ENCODE measurements around the gene TBX2. TPM values are rescaled to one million over a fixed set of nuclear protein-coding genes. Genes with fewer than 3 reads are reported as not detected.

TBX2 gene
- total and polyA plus RNA-seq, 2 of the 4 experiments (the other 2 are of a cell fraction), result 20.1 to 64.1 TPM

GRCh38 chr17:61380836-61381525 is 18.7 kb upstream of the TBX2 start:
- DNase-seq (no peak), ATAC-seq (ENCODE audit: low read depth) (no peak)
- intact Hi-C loops (cut with micrococcal nuclease), result no loop called here
- Histone ChIP-seq H2BK15ac (ENCODE audit: low read depth, low read length) (no peak overlapping the region), H3K79me1 (ENCODE audit: low read depth in 1 of 2, low read length in 2 of 2) (peaks cover 0 to 23% of the 10 kb centered on the region in 2 experiments; a peak in 1 of 4 replicates), H3K23ac (ENCODE audit: low read depth, low read length) (0 out of 2 replicates have a peak overlapping the region, but pooled peaks have one; percentile 48), H3K27ac (ENCODE audit: insufficient read depth, low read length) (no peak overlapping the region), H2AK9ac (replicated peaks; ENCODE audit: low read depth, low read length, poor library complexity) (no peak overlapping the region), H4K91ac (ENCODE audit: insufficient read depth, low read depth, low read length) (no peak overlapping the region), H3K9me3 (ENCODE audit: control insufficient read depth, insufficient read depth, low read length) (no peaks in the 10 kb centered on the region), H3K18ac (ENCODE audit: low read depth, low read length) (no peak overlapping the region), H3K4me2 (ENCODE audit: low read depth, low read length) (no peak overlapping the region), H3K4me1 (ENCODE audit: control insufficient read depth, insufficient read depth, low read length) (peaks cover 3% of the 10 kb centered on the region), H3K9me1 (ENCODE audit: insufficient read depth, low read length) (peaks cover 16% of the 10 kb centered on the region), H3K27me3 (ENCODE audit: control insufficient read depth, insufficient read depth, low read length) (no peaks in the 10 kb centered on the region), H2BK120ac (ENCODE audit: low read depth, low read length) (no peak overlapping the region), H4K8ac (ENCODE audit: low read depth in 2 of 2, low read length in 2 of 2) (no peak overlapping the region), H3K56ac (ENCODE audit: extremely low read depth, insufficient read depth, low read length) (no peak overlapping the region), H2AK5ac (ENCODE audit: low read depth, low read length) (peak overlapping the region; percentile 11; the same call in 1 of the 2 replicates), H3K36me3 (ENCODE audit: control insufficient read depth, insufficient read depth, low read length) (no peaks in the 10 kb centered on the region), H3K14ac (replicated peaks; ENCODE audit: low read depth, low read length) (no peak overlapping the region), H4K20me1 (ENCODE audit: insufficient read depth, low read length) (no peaks in the 10 kb centered on the region), H3K4me3 (ENCODE audit: insufficient read depth, low read depth, low read length) (no peak overlapping the region), H2BK20ac (ENCODE audit: low read depth, low read length) (no peak overlapping the region), H3K4ac (ENCODE audit: low read depth, low read length) (no peak overlapping the region; the same call in 1 of the 2 replicates), H2BK5ac (ENCODE audit: low read depth, low read length, poor library complexity, severe bottlenecking) (no peak overlapping the region), H4K5ac (ENCODE audit: low read depth, low read length) (no peak overlapping the region), H2AFZ (replicated peaks; ENCODE audit: low read length, poor library complexity) (no peak overlapping the region), H3K9ac (ENCODE audit: low read depth, low read length) (no peak overlapping the region)
- TF ChIP-seq BHLHE40 (IDR thresholded peaks at IDR 0.05; ENCODE audit: low read depth, low read length) (no peak), FOS (IDR thresholded peaks at IDR 0.05; ENCODE audit: low read depth, low read length) (no peak), SMC3 (IDR thresholded peaks at IDR 0.05; ENCODE audit: low read depth, low read length) (no peak), MXI1 (IDR thresholded peaks at IDR 0.05; ENCODE audit: borderline replicate concordance, low read depth, low read length) (no peak), ELK1 (IDR thresholded peaks at IDR 0.05; ENCODE audit: borderline replicate concordance, low read depth, low read length) (no peak)
- TF ChIP-seq, protein P1, sequence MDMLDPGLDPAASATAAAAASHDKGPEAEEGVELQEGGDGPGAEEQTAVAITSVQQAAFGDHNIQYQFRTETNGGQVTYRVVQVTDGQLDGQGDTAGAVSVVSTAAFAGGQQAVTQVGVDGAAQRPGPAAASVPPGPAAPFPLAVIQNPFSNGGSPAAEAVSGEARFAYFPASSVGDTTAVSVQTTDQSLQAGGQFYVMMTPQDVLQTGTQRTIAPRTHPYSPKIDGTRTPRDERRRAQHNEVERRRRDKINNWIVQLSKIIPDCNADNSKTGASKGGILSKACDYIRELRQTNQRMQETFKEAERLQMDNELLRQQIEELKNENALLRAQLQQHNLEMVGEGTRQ (IDR thresholded peaks at IDR 0.05; ENCODE audit: low read depth, low read length), result no peak
- in situ Hi-C loops (cut with MboI; ENCODE audit: low sequenced_read_pairs), result no loop called here
- no TSS peak for BruUV-seq (replicated peaks)
- ChIA-PET CTCF (interaction anchor here (0.8 to 1.2 kb wide), 2 partner anchors 9 to 10 kb away, joined by 3 to 4 read pairs; no protein-coding TSS in a partner anchor), POLR2A (ENCODE audit: unreplicated experiment) (interaction anchor here (0.6 kb wide), 1 partner anchor 163 kb away, joined by 3 read pairs; no protein-coding TSS in a partner anchor)
- dilution Hi-C loops (cut with HindIII; ENCODE audit: low sequenced_read_pairs, unreplicated experiment), result no loop called here
- 52% methylated on average over 7 of the region's 18 CpGs; no CpG with 5 or more reads in 1 of the 2 experiments for WGBS, 2 experiments (ENCODE audit: extremely low coverage in 2 of 2, insufficient read length in 1 of 2)
